ENCODE data around the gene BRIX1.
"Not testable (repeated sequence)": the region's sequence is repeated elsewhere in the genome, so short reads cannot be mapped to it uniquely, and the experiment has no call there.

Gene BRIX1

GRCh38 chr5:34915856-34916192 lies 313 bp downstream of the BRIX1 start:
- no peak for DNase-seq

- DNase-seq = no peak
These were observed 1.0 kb downstream of the BRIX1 start for GRCh38 chr5:34916518-34916917.

- DNase-seq = no peak
These were observed 2.5 kb downstream of the BRIX1 start for GRCh38 chr5:34918025-34918424.

GRCh38 chr5:34919077-34919476 lies 3.6 kb downstream of the BRIX1 start:
- no peak for DNase-seq

- DNase-seq = not testable (repeated sequence)
These were observed 7.7 kb downstream of the BRIX1 start for GRCh38 chr5:34923256-34923655.

- peak; percentile 59 for DNase-seq
These were observed 8.4 kb downstream of the BRIX1 start for GRCh38 chr5:34923694-34924461.

GRCh38 chr5:34924462-34924765 lies 8.9 kb downstream of the BRIX1 start:
- no peak for DNase-seq

GRCh38 chr5:34926318-34926888 lies 10.9 kb downstream of the BRIX1 start:
- no peak for DNase-seq

- DNase-seq = no peak
These were observed 12.3 kb downstream of the BRIX1 start for GRCh38 chr5:34927785-34928184.

- peak; percentile 61 for DNase-seq
These were observed 12.8 kb downstream of the BRIX1 start for GRCh38 chr5:34928267-34928666.

GRCh38 chr5:34929134-34929719 lies 13.7 kb downstream of the BRIX1 start, which contains the start of gene DNAJC21:
DNAJC21 (plus strand) TSS chr5:34929559; CDS start chr5:34929820, 261 bp downstream.
- peak; percentile 94 for DNase-seq

GRCh38 chr5:34929720-34930461 lies 14.4 kb downstream of the BRIX1 start:
- peak; percentile 59 for DNase-seq

- no peak for DNase-seq
These were observed 14.9 kb downstream of the BRIX1 start for GRCh38 chr5:34930462-34930844.

- DNase-seq = no peak
These were observed 15.4 kb downstream of the BRIX1 start for GRCh38 chr5:34930870-34931269.

GRCh38 chr5:34932947-34933346 lies 17.4 kb downstream of the BRIX1 start:
- DNase-seq = no peak

- DNase-seq = no peak
These were observed 26.4 kb downstream of the BRIX1 start for GRCh38 chr5:34941936-34942335.

GRCh38 chr5:34944044-34944443 lies 28.5 kb downstream of the BRIX1 start:
- no peak for DNase-seq

- DNase-seq = no peak
These were observed 29.0 kb downstream of the BRIX1 start for GRCh38 chr5:34944460-34945047.

- DNase-seq = no peak
These were observed 41.8 kb downstream of the BRIX1 start for GRCh38 chr5:34957321-34957720.

- peak; percentile 13 for DNase-seq
These were observed 42.6 kb downstream of the BRIX1 start for GRCh38 chr5:34957857-34958690.

- no peak for DNase-seq
These were observed 43.8 kb downstream of the BRIX1 start for GRCh38 chr5:34959323-34959722.

GRCh38 chr5:34967540-34967939 lies 52.0 kb downstream of the BRIX1 start:
- no peak for DNase-seq

GRCh38 chr5:34968258-34968657 lies 52.7 kb downstream of the BRIX1 start:
- no peak for DNase-seq
